Left lung (tissue), 10 donors: ENCODE results near the gene FXYD2. TPM values are rescaled to one million over a fixed set of nuclear protein-coding genes. Genes with fewer than 3 reads are reported as not detected.

Source experiments
- ATAC-seq: fragments of 200-7000 bp; cut with Tn5 transposase; one replicate; pipeline ENCODE4 v1.9.1; 2020; ENCODE audit warnings: moderate library complexity
- DNase-seq, 4 donors: peaks; one replicate each; pipeline ENCODE4 v3.0.0-alpha.2; 2013 to 2020
- H3K27ac ChIP-seq, 2 donors: fragments of 200-600 bp; sonication (generic) in 1 of 2; one replicate each; pipeline versions ENCODE4 v1.5.0 to v1.8.0; 2020 to 2021
- H3K27me3 ChIP-seq, 2 donors: fragments of 200-600 bp; sonication (generic) in 1 of 2; one replicate each; pipeline versions ENCODE4 v1.5.0 to v1.8.0; 2020 to 2021
- H3K36me3 ChIP-seq, 2 donors: fragments of 200-600 bp; sonication (generic) in 1 of 2; one replicate each; pipeline versions ENCODE4 v1.5.0 to v1.8.0; 2020 to 2021
- H3K4me1 ChIP-seq, 2 donors: fragments of 200-600 bp; one replicate each; pipeline ENCODE4 v1.8.0; 2021
- H3K4me3 ChIP-seq, 2 donors: fragments of 200-600 bp; sonication (generic) in 1 of 2; one replicate each; pipeline versions ENCODE4 v1.5.0 to v1.8.0; 2020 to 2021; ENCODE audit warnings: mild to moderate bottlenecking in 1 of 2
- H3K9me3 ChIP-seq, 2 donors: fragments of 200-600 bp; sonication (generic) in 1 of 2; one replicate each; pipeline versions ENCODE4 v1.5.0 to v1.8.0; 2020 to 2021
- CTCF ChIP-seq, 2 donors: fragments of 200-600 bp; sonication (generic) in 1 of 2; IDR thresholded peaks; one replicate each; pipeline versions ENCODE4 v1.5.0 to v1.8.0; 2021; ENCODE audit warnings: antibody characterized with exemption in 2 of 2
- intact Hi-C, 2 donors: fragments of 100-400 bp; cut with DNase I; formaldehyde crosslinking; loops; one replicate each; pipeline versions ENCODE4 v1.11.2 to v1.14.2; 2022
- polyA plus RNA-seq, 6 donors: library from polyadenylated mRNA; unstranded; fragments of 120-200 nt; gene quantifications; one replicate each; pipeline ENCODE4 v1.2.1, GENCODE V29; 2013; ENCODE audit not compliant: insufficient read length in 6 of 6
- total RNA-seq, 2 donors: library from RNA; stranded (reverse); fragmentation: NEBNext Ultra II Directional; extraction: Animal tissue kit (Norgen Biotek cat#: 25700); gene quantifications; one replicate each; pipeline ENCODE4 v1.2.1, GENCODE V29; 2021
- donor health status: DM: no; HTN: yes; CAD: no.
- donor health status: DM: no; HTN: no; CAD: no.

The FXYD2 gene
- total and polyA plus RNA-seq, 8 donors: 1.2 to 9.2 (median 5.4) TPM

GRCh38 chr11:117837070-117837776 lies 12.7 kb upstream of the FXYD2 start:
- intact Hi-C loops: no loop called here
- no peak for TF ChIP-seq CTCF (IDR thresholded peaks at IDR 0.05)
- H3K27ac ChIP-seq: no peak overlapping the region
- DNase-seq (peak in 1 of 4 donors; percentile 43), ATAC-seq (no peak)
- no peaks in the 10 kb centered on the region for H3K36me3 ChIP-seq
- peaks cover 4 to 38% of the 10 kb centered on the region in 2 donors for H3K4me1 ChIP-seq
- no peaks in the 10 kb centered on the region for H3K9me3 ChIP-seq
- H3K27me3 ChIP-seq: no peaks in the 10 kb centered on the region
- no peak overlapping the region for H3K4me3 ChIP-seq

- TF ChIP-seq CTCF (IDR thresholded peaks at IDR 0.05): no peak
- H3K27ac ChIP-seq: peak overlapping the region in 1 of 2 donors; percentile 18
- H3K9me3 ChIP-seq: no peaks in the 10 kb centered on the region
- peaks cover 4 to 30% of the 10 kb centered on the region in 2 donors for H3K4me1 ChIP-seq
- DNase-seq (peak in 2 of 4 donors; percentile 31 to 65), ATAC-seq (peak; percentile 27)
- H3K4me3 ChIP-seq: no peak overlapping the region
- intact Hi-C loops: no loop called here
- no peaks in the 10 kb centered on the region for H3K27me3 ChIP-seq
- no peaks in the 10 kb centered on the region for H3K36me3 ChIP-seq
Measured at GRCh38 chr11:117836077-117836960, 11.8 kb upstream of the FXYD2 start.

- intact Hi-C loops: no loop called here
- no peaks in the 10 kb centered on the region for H3K9me3 ChIP-seq
- no peaks in the 10 kb centered on the region for H3K27me3 ChIP-seq
- H3K27ac ChIP-seq: no peak overlapping the region
- DNase-seq (peak in 1 of 4 donors; percentile 21), ATAC-seq (no peak)
- H3K36me3 ChIP-seq: no peaks in the 10 kb centered on the region
- H3K4me3 ChIP-seq: no peak overlapping the region
- TF ChIP-seq CTCF (IDR thresholded peaks at IDR 0.05): no peak
- H3K4me1 ChIP-seq: peaks cover 4 to 30% of the 10 kb centered on the region in 2 donors
Measured at GRCh38 chr11:117835576-117835975, 11.0 kb upstream of the FXYD2 start.

- Histone ChIP-seq H3K4me3 (no peak overlapping the region), H3K36me3 (no peaks in the 10 kb centered on the region), H3K9me3 (no peaks in the 10 kb centered on the region), H3K27me3 (no peaks in the 10 kb centered on the region), H3K27ac (no peak overlapping the region), H3K4me1 (peaks cover 4 to 36% of the 10 kb centered on the region in 2 donors)
- intact Hi-C loops: no loop called here
- peak in 1 of 4 donors; percentile 17 for DNase-seq
- no peak for TF ChIP-seq CTCF (IDR thresholded peaks at IDR 0.05)
- no peak for ATAC-seq
Measured at GRCh38 chr11:117834838-117835443, 10.4 kb upstream of the FXYD2 start.
